NCI-H2171 treated with DMSO at 0.1 percent for 48 hours (cell line): Measurements from ENCODE around the gene LDHAL6B.

Source experiments
- DNase-seq: peaks from one replicate; lab custom pipeline; 2025; lab: John Stamatoyannopoulos, UW

The LDHAL6B gene

DNA sequence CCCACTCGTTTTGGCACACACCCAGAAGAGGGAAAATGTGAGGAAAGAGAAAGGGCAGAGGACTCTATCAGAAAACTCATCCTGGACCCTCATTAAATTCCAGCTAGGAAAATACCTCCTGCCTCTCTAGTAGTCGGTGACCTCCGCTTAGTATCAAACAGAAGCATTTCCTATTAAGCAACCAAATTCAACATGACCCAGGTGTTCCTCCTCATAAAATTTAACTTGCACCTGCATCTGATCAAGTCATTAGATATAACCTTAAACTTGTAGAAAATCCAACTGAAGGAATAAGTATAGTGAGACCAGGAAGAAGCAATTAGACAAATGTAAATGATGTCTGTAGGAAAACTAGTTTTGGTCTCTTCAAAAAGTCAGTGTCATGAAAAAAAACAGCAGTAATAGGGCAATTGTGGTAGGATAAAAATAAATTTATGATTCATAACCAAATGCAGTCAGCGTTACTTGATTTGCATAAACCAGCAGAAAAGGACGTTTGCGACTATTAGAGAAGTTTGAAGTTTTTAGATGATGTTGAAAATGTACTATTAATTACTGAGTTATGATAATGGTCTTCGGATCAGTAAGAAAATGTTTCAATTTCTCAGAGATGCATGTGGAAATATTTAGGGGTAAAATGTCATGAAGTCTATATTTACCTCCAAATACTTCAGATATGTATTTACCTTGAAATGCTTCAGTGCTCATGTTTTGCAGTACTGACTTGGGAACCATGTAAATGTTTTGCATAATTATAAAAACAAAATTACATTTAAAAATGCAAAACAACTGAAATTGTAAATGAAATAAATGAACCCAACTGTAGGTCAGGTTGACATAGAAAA is 44.6 kb downstream of the LDHAL6B start:
- DNase-seq = no peak

DNA sequence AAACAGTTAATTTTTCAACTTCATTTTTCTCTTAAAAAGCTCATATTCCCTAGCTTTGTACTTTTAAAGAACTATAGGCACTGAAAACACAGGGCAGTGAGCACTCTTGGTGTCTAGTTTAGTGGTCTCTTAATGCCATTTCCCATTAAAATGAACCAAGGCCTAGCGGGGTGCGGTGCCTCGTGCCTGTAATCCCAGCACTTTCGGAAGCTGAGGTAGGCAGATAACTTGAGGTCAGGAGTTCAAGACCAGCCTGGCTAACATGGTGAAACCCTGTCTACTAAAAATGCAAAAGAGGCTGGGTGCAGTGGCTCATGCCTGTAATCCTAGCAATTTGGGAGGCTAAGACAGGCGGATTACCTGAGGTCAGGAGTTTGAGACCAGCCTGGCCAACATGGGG is 45.5 kb downstream of the LDHAL6B start:
- no peak for DNase-seq

DNA sequence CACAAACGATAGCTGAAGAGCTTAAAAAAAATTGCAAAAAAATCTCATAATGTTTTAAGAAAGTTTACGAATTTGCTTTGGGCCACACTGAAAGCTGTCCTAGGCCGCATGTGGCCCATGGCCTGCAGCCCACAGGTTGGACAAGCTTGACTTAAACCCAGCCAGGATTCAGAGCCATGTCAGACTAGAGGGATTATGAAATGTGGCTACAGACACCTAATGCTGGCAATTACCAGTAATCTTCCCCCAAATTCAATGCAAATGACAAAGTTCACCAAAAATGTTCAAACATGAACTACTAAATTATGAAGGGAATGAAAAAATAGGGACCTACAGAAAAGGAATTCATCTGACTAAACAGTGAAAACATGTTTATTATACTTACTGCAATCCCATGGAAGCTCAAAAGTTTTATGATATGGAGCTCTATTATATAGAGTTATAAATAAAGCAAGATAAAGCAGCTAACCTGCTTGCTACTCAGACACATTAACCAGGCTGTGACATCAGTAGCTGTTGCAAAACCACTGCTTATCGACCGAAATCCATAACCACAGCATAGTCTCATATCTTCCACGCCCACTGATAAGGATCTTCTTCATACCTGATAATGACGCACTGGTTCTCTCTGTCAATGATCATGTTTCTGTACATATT is 49.2 kb downstream of the LDHAL6B start:
- DNase-seq = no peak

GRCh38 chr15:59256482-59256881 is 49.8 kb downstream of the LDHAL6B start:
- DNase-seq = no peak

GRCh38 chr15:59257140-59257539 is 50.5 kb downstream of the LDHAL6B start:
- no peak for DNase-seq
